A673 (cell line): ENCODE results near the gene SDC1. TPM values are rescaled to one million over a fixed set of nuclear protein-coding genes. Genes with fewer than 3 reads are reported as not detected.
A peak's percentile ranks its signal among the peaks of the same experiment; 100 is the strongest.

Experiments
- BruUV-seq: library from RNA; stranded (reverse); fragments of 400-500 nt; replicated peaks from 2 replicates; lab custom pipeline; 2021; lab: Mats Ljungman, UMichigan
- CTCF ChIA-PET: fragments of 300-600 bp; sonication (Branson Sonifier 250); formaldehyde crosslinking; loops from one replicate; lab custom pipeline; 2022; ENCODE audit warnings: antibody characterized with exemption; lab: Charles Lee
- POLR2A ChIA-PET: fragments of 300-600 bp; sonication (Branson Sonifier 250); formaldehyde crosslinking; loops from one replicate; lab custom pipeline; 2022; ENCODE audit warnings: antibody characterized with exemption; ENCODE audit not compliant: low non-redundant PET; lab: Charles Lee
- DNase-seq: peaks from one replicate; pipeline ENCODE4 v3.0.0-alpha.2; 2015; ENCODE audit warnings: low spot score
- H3K27ac ChIP-seq: fragments of 200-600 bp; sonication (generic); 2 replicates; pipeline ENCODE4 v1.5.1; 2016; ENCODE audit warnings: mixed run types, low read depth, mild to moderate bottlenecking, mixed read lengths, antibody characterized with exemption, low read length; ENCODE audit not compliant: poor library complexity, severe bottlenecking
- H3K27me3 ChIP-seq: fragments of 200-600 bp; sonication (generic); replicated peaks from 2 replicates; pipeline ENCODE4 v1.6.1; 2017; ENCODE audit warnings: mixed run types, low read depth, mild to moderate bottlenecking, mixed read lengths, antibody characterized with exemption, low read length; ENCODE audit not compliant: insufficient read depth, poor library complexity
- H3K36me3 ChIP-seq: fragments of 200-600 bp; sonication (generic); 2 replicates; pipeline ENCODE4 v1.6.1; 2016; ENCODE audit warnings: mixed run types, mild to moderate bottlenecking, mixed read lengths, antibody characterized with exemption, low read length; ENCODE audit not compliant: insufficient read depth, poor library complexity, severe bottlenecking
- H3K4me1 ChIP-seq: fragments of 200-600 bp; sonication (generic); 2 replicates; pipeline ENCODE4 v1.6.1; 2017; ENCODE audit warnings: mixed run types, mild to moderate bottlenecking, mixed read lengths, antibody characterized with exemption, low read length; ENCODE audit not compliant: insufficient read depth, poor library complexity, severe bottlenecking
- H3K4me3 ChIP-seq: fragments of 200-600 bp; sonication (generic); 2 replicates; pipeline ENCODE4 v1.5.1; 2016; ENCODE audit warnings: low read depth, mixed run types, mild to moderate bottlenecking, mixed read lengths, low read length; ENCODE audit not compliant: poor library complexity, severe bottlenecking
- H3K9me3 ChIP-seq: fragments of 200-600 bp; sonication (generic); 2 replicates; pipeline ENCODE4 v1.6.1; 2016; ENCODE audit warnings: mixed run types, low read depth, mild to moderate bottlenecking, mixed read lengths, antibody characterized with exemption, low read length; ENCODE audit not compliant: poor library complexity, severe bottlenecking
- CTCF ChIP-seq: fragments of 300-800, 200-600 bp; sonication (generic); conservative IDR thresholded peaks from 2 replicates; pipeline ENCODE4 v1.5.1; 2017; ENCODE audit warnings: low read depth, mild to moderate bottlenecking, antibody characterized with exemption, low read length, moderate library complexity, mixed read lengths
- EZH2 ChIP-seq: fragments of 200-600 bp; sonication (generic); IDR thresholded peaks from 2 replicates; pipeline ENCODE4 v1.6.1; 2017; ENCODE audit warnings: borderline replicate concordance, low read depth, mild to moderate bottlenecking, mixed read lengths, antibody characterized with exemption, low read length; ENCODE audit not compliant: poor library complexity, severe bottlenecking
- intact Hi-C: fragments of 100-400 bp; cut with micrococcal nuclease; formaldehyde crosslinking; loops from one replicate; pipeline ENCODE4 v1.10.0; 2022; ENCODE audit not compliant: unreplicated experiment
- total RNA-seq: library from RNA; stranded (reverse); gene quantifications from 2 replicates; pipeline ENCODE4 v1.2.3, GENCODE V29; 2021

Gene SDC1
- total RNA-seq, 1 experiment from 2014 or later = 1.4 TPM

GRCh38 chr2:20211860-20212458, 13.0 kb downstream of the SDC1 start:
- Histone ChIP-seq H3K36me3 (no peaks in the 10 kb centered on the region), H3K27me3 (no peaks in the 10 kb centered on the region), H3K27ac (peak overlapping the region; percentile 57), H3K4me3 (no peak overlapping the region), H3K9me3 (no peaks in the 10 kb centered on the region), H3K4me1 (peaks cover 22% of the 10 kb centered on the region)
- TF ChIP-seq CTCF (no peak), EZH2 (no peak)
- POLR2A ChIA-PET = no interaction called here
- no peak for DNase-seq
- intact Hi-C loops = no loop called here
- no TSS peak for BruUV-seq
- CTCF ChIA-PET = no interaction called here

GRCh38 chr2:20211420-20211819, 13.5 kb downstream of the SDC1 start:
- BruUV-seq = no TSS peak
- no peak for DNase-seq
- CTCF ChIA-PET = no interaction called here
- H3K36me3 ChIP-seq = no peaks in the 10 kb centered on the region
- POLR2A ChIA-PET = no interaction called here
- H3K27ac ChIP-seq = peak overlapping the region; percentile 57
- H3K9me3 ChIP-seq = no peaks in the 10 kb centered on the region
- intact Hi-C loops = no loop called here
- no peak overlapping the region for H3K4me3 ChIP-seq
- TF ChIP-seq EZH2 (no peak), CTCF (no peak)
- H3K27me3 ChIP-seq = no peaks in the 10 kb centered on the region
- H3K4me1 ChIP-seq = peaks cover 22% of the 10 kb centered on the region

- no peaks in the 10 kb centered on the region for H3K9me3 ChIP-seq
- H3K36me3 ChIP-seq = no peaks in the 10 kb centered on the region
- no TSS peak for BruUV-seq
- CTCF ChIA-PET = no interaction called here
- H3K27me3 ChIP-seq = no peaks in the 10 kb centered on the region
- TF ChIP-seq CTCF (no peak), EZH2 (no peak)
- no peak overlapping the region for H3K4me3 ChIP-seq
- intact Hi-C loops = no loop called here
- no peak overlapping the region for H3K27ac ChIP-seq
- POLR2A ChIA-PET = no interaction called here
- peaks cover 22% of the 10 kb centered on the region for H3K4me1 ChIP-seq
- DNase-seq = no peak
Observed at GRCh38 chr2:20210462-20210861, 14.5 kb downstream of the SDC1 start.
